GM19467 (cell line): ENCODE measurements around the gene NUDT22.
A peak's percentile ranks its signal among the peaks of the same experiment; 100 is the strongest.

ENCODE experiments used
- ATAC-seq: cut with Tn5 transposase; IDR thresholded peaks from one replicate; pipeline ENCODE4 v1.9.1; 2021; ENCODE audit warnings: mild to moderate bottlenecking, moderate library complexity; ENCODE audit not compliant: unreplicated experiment

The NUDT22 gene

DNA sequence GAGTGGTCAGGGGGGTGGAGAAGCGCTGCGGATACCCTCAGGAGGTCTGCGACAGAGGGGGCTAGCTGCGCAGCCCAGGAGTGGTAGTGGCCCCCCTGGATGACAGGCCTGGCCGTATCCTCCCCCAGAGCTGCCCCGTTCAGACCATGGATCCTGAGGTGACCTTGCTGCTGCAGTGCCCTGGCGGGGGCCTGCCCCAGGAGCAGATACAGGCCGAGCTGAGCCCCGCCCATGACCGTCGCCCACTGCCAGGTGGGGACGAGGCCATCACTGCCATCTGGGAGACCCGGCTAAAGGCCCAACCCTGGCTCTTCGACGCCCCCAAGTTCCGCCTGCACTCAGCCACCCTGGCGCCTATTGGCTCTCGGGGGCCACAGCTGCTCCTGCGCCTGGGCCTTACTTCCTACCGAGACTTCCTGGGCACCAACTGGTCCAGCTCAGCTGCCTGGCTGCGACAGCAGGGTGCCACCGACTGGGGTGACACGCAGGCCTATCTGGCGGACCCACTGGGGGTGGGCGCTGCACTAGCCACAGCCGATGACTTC lies 505 bp downstream of the NUDT22 start:
- ATAC-seq, result no peak

DNA sequence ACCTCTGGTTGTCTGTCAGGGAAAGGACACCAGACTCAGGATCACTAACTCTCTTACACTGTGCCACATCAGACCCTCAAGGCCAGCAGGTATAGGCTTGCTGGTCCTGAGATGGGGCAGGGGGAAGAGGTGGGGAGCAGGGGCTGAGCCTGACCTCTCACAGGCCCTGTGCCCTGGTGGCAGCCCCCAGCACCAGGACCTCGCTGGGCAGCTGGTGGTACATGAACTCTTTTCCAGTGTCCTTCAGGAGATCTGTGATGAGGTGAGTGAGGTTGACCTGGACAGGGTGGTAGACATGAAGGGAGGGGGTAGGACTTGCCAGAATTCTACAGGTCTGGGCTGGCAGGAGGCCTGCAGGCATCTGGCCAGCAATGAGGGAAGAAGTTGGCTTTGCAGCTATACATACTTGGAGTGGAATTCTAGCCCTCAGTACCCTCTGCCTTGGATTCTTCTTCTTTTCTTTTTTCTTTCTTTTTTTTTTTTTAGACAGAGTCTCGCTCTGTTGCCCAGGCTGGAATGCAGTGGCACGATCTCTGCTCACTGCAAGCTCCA lies 1.4 kb downstream of the NUDT22 start:
- ATAC-seq, result no peak

DNA sequence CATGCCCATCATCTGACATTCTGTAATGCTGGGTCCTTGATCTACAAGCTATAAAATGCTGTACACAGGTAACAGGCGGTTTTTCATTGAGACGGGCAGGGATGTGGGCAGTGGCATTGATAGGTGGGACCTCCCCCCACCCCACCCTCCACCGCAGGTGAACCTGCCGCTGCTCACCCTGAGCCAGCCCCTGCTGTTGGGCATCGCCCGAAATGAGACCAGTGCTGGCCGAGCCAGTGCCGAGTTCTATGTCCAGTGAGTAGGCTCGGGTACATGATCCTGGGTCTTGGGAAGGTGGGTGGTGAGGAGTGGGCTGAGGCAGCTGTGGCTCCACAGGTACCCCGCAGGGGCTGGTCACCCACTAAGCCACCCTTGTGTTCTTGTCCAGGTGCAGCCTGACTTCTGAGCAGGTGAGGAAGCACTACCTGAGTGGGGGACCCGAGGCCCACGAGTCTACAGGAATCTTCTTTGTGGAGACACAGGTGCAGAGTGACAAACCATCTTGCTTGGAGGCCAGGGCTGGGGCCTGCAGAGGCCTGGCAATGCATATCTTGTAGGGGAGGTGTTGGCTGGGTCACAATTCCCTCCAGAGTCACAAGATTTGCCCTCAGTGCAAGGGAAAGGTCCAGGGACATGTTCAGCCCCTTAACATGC lies 3.1 kb downstream of the NUDT22 start:
- ATAC-seq, result no peak

- ATAC-seq, result no peak
These were observed 3.7 kb downstream of the NUDT22 start for GRCh38 chr11:64229744-64230170.

- peak; percentile 32 for ATAC-seq
These were observed 4.3 kb downstream of the NUDT22 start, which contains the start of gene DNAJC4 for GRCh38 chr11:64230171-64230984. DNAJC4 (plus strand) TSS chr11:64230548; CDS start chr11:64230855, 307 bp downstream.

- ATAC-seq, result no peak
These were observed 4.9 kb downstream of the NUDT22 start for GRCh38 chr11:64230985-64231365.

GRCh38 chr11:64231546-64231945 lies 5.5 kb downstream of the NUDT22 start:
- ATAC-seq, result no peak

DNA sequence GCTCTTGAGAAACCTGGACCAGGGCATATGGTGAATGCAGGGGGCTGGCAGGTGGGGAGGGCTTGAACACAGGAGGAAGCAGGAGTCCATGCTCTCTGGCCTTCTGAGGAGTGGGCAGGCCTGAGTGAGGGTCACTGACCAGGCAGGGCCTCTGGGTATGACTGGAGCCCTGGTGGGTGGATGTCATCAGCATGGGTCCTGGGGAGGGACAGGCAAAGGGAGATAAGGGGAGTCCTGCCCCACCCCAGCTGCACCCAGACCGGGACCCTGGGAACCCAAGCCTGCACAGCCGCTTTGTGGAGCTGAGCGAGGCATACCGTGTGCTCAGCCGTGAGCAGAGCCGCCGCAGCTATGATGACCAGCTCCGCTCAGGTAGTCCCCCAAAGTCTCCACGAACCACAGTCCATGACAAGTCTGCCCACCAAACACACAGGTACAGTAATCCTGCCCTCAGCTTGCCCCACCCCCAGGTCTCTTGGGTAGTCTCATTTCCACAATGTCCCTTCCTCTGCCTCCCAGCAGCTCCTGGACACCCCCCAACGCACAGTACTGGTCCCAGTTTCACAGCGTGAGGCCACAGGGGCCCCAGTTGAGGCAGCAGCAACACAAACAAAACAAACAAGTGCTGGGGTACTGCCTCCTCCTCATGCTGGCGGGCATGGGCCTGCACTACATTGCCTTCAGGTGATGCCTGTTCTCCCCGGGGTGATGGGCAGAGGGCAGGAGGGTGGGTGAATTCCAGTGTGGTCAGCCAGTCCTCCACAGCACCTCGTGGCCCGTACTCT lies 6.3 kb downstream of the NUDT22 start:
- no peak for ATAC-seq

DNA sequence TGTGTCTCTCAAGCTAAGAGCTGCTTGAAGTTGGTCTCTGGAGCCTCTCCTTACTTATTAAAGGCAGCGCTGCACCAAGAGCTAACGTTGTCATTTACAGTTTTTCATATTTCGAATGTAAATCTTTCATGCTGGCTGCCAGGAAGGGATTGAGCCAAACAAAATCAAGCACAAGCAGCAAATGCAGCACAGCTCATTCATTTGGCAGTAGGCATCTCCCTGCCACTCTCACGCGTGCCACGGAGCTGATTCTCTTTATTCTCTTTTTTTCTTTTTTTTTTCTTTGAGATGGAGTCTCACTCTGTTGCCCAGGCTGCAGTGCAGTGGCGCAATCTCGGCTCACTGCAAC lies 6.9 kb downstream of the NUDT22 start:
- no peak for ATAC-seq

GRCh38 chr11:64233913-64234586 lies 8.0 kb downstream of the NUDT22 start, which contains the start of gene VEGFB:
VEGFB (plus strand) TSS chr11:64234584; CDS start chr11:64234834, 250 bp downstream.
- ATAC-seq, result no peak

DNA sequence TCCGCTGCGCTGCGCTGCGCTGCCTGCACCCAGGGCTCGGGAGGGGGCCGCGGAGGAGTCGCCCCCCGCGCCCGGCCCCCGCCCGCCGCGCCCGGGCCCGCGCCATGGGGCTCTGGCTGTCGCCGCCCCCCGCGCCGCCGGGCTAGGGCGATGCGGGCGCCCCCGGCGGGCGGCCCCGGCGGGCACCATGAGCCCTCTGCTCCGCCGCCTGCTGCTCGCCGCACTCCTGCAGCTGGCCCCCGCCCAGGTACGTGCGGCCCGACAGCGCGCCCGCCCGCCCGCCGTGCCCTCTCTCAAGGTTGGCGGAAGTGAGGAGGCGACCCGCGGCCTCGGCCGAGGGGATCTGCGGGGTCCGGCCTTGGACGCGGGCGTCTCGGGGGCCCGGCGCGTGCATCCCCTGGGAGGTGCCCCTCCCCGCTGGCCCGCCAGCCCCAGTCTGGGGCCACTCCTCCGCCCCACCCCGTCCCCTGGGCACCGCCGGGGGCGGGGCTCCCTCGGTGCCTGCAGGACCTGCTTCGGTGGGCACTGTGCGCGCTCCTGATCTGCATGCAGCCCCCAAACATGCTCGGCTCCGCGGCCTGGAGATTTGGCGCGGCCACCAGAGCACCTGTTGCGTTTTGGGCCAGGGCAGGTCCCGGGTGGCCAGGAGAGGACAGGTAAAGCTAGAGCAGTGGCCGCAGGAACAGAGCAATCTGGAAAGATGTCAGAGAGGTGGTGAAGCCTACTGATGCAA lies 8.7 kb downstream of the NUDT22 start:
- ATAC-seq, result no peak

- no peak for ATAC-seq
These were observed 9.5 kb downstream of the NUDT22 start for GRCh38 chr11:64235437-64236161.

DNA sequence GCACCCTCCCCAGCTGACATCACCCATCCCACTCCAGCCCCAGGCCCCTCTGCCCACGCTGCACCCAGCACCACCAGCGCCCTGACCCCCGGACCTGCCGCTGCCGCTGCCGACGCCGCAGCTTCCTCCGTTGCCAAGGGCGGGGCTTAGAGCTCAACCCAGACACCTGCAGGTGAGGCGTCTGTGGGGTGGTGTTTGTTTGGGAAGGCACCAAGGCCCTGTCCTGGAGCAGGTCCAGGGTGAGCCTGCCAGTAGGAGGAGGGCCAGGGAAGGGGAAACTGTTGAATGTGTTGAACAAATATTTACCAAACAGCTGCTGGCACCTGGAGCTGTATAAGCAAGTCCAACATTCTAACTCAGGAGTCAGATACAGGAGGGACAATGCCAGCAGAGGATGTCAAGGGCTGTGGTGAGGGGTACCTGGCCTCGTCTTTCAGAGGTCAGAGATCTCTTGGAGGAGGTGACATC lies 11.4 kb downstream of the NUDT22 start:
- no peak for ATAC-seq

DNA sequence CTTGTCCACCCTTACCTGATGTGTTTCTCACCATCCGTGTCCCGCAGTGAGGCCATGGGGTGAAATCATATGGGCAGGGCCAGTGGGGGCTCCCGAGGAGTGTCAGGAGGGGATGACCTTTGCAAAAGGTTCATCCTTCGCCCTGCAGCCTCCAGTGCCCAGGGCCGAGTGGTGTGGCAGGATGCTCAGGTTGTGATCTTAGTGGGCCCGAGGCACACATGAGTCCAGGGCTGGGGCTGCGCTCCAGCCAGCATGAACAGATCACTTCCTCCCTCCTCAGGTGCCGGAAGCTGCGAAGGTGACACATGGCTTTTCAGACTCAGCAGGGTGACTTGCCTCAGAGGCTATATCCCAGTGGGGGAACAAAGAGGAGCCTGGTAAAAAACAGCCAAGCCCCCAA lies 12.0 kb downstream of the NUDT22 start:
- no peak for ATAC-seq

- ATAC-seq, result no peak
These were observed 12.9 kb downstream of the NUDT22 start for GRCh38 chr11:64238999-64239398.

GRCh38 chr11:64239662-64240434 lies 13.8 kb downstream of the NUDT22 start:
- no peak for ATAC-seq

DNA sequence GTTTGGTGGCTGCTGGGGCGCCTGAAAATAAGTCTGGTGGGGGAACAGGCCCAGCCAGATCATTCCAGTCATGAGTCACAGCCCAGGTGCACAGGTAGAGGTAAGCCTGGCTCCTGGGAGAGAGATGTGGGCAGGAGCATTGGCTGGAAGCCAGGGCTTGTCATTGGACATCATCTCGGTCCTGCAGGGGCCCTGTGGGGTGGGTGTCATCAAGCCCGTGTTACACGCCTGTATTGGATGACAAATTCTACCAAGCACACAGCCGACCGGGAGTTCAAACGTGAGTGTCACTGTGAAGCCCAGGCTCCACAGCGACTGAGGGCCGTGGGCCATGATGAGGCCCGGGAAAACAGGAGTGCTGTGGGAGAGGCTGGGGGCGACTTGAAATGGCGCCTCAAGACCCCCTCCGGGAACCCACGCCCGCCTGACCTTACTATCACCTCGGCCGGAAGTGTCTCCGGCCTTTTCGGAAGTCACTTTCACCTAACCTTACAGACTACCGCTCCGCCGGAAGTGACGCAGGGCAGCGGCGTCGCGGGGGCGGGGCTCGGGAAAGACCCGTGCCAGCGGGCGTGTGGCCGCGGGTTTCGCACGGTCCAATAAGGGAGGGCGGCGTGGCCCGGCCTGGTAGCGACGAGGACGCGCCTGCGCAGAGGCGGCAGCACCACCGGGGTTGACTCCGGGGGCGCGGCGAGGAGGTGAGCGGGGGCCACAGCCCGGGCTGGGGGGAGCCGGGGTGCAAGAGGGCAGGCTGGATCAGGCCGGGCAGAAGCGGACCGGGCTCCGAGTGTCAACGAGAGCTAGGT lies 14.6 kb downstream of the NUDT22 start, which contains the start of gene FKBP2:
Gene FKBP2 (plus strand): TSS at position 661 of the 806 bp plus-strand sequence. CDS start 1,293 bp downstream, outside the sequence.
- ATAC-seq, result peak; percentile 53
